Activated CD8-positive, alpha-beta T cell treated with anti-CD3 and anti-CD28 coated beads for 36 hours (primary cell): ENCODE data around the gene STARD8. TPM values are rescaled to one million over a fixed set of nuclear protein-coding genes. Genes with fewer than 3 reads are reported as not detected.

Experiments
- ATAC-seq: fragments of 200-7000 bp; cut with Tn5 transposase; one replicate; pipeline ENCODE4 v1.10.0; 2021; ENCODE audit warnings: mild to moderate bottlenecking, moderate library complexity
- CTCF ChIA-PET: fragments of 350-600 bp; sonication (Branson Sonifier 250); formaldehyde crosslinking; loops from one replicate; lab custom pipeline; 2021; ENCODE audit warnings: antibody characterized with exemption; lab: Charles Lee
- POLR2A ChIA-PET: fragments of 350-600 bp; sonication (Branson Sonifier 250); formaldehyde crosslinking; loops from one replicate; lab custom pipeline; 2021; ENCODE audit warnings: antibody characterized with exemption; lab: Charles Lee
- DNase-seq: peaks from one replicate; pipeline ENCODE4 v3.0.0-alpha.2; 2020
- H3K27ac Mint-ChIP-seq: one replicate; pipeline ENCODE4 v1.8.0; 2021; ENCODE audit warnings: mild to moderate bottlenecking, mixed read lengths
- H3K27me3 Mint-ChIP-seq: one replicate; pipeline ENCODE4 v1.8.0; 2021; ENCODE audit warnings: mixed read lengths
- H3K36me3 Mint-ChIP-seq: one replicate; pipeline ENCODE4 v1.8.0; 2021; ENCODE audit warnings: low read depth, mixed read lengths
- H3K4me1 Mint-ChIP-seq: one replicate; pipeline ENCODE4 v1.8.0; 2021; ENCODE audit warnings: low read depth, mixed read lengths
- H3K4me3 Mint-ChIP-seq: one replicate; pipeline ENCODE4 v1.8.0; 2021; ENCODE audit warnings: mild to moderate bottlenecking, moderate library complexity, mixed read lengths
- H3K9me3 Mint-ChIP-seq: one replicate; pipeline ENCODE4 v1.8.0; 2021; ENCODE audit warnings: mixed read lengths
- CTCF ChIP-seq: fragments of 200-600 bp; IDR thresholded peaks from one replicate; pipeline ENCODE4 v1.8.0; 2022; ENCODE audit warnings: antibody characterized with exemption, mild to moderate bottlenecking
- intact Hi-C: fragments of 100-400 bp; cut with micrococcal nuclease; formaldehyde crosslinking; loops from one replicate; pipeline ENCODE4 v1.10.0; 2022
- total RNA-seq, 2 experiments: library from RNA; stranded (reverse); gene quantifications; one replicate each; pipeline ENCODE4 v1.2.3, GENCODE V29; 2021

STARD8 gene
- total RNA-seq, 2 experiments from 2014 or later, result 0.36 to 0.38 TPM

GRCh38 chrX:68757331-68757730, 109.9 kb downstream of the STARD8 start:
- no peaks in the 10 kb centered on the region for H3K9me3 Mint-ChIP-seq
- CTCF ChIA-PET, result no interaction called here
- no peak overlapping the region for H3K27ac Mint-ChIP-seq
- H3K4me3 Mint-ChIP-seq, result no peak overlapping the region
- H3K27me3 Mint-ChIP-seq, result no peaks in the 10 kb centered on the region
- H3K36me3 Mint-ChIP-seq, result no peaks in the 10 kb centered on the region
- no peaks in the 10 kb centered on the region for H3K4me1 Mint-ChIP-seq
- POLR2A ChIA-PET, result no interaction called here
- no peak for DNase-seq
- intact Hi-C loops, result no loop called here
- ATAC-seq, result no peak
- no peak for TF ChIP-seq CTCF

GRCh38 chrX:68757731-68758130, 110.3 kb downstream of the STARD8 start:
- DNase-seq (no peak), ATAC-seq (no peak)
- Mint-ChIP-seq H3K9me3 (no peaks in the 10 kb centered on the region), H3K4me1 (no peaks in the 10 kb centered on the region), H3K36me3 (no peaks in the 10 kb centered on the region), H3K4me3 (no peak overlapping the region), H3K27ac (no peak overlapping the region), H3K27me3 (no peaks in the 10 kb centered on the region)
- ChIA-PET POLR2A (no interaction called here), CTCF (no interaction called here)
- no peak for TF ChIP-seq CTCF
- intact Hi-C loops, result no loop called here

GRCh38 chrX:68758671-68759070, 111.2 kb downstream of the STARD8 start:
- POLR2A ChIA-PET, result no interaction called here
- ATAC-seq (no peak), DNase-seq (no peak)
- intact Hi-C loops, result no loop called here
- no peak overlapping the region for H3K27ac Mint-ChIP-seq
- H3K4me1 Mint-ChIP-seq, result no peaks in the 10 kb centered on the region
- CTCF ChIA-PET, result no interaction called here
- H3K36me3 Mint-ChIP-seq, result no peaks in the 10 kb centered on the region
- no peaks in the 10 kb centered on the region for H3K9me3 Mint-ChIP-seq
- H3K27me3 Mint-ChIP-seq, result no peaks in the 10 kb centered on the region
- no peak for TF ChIP-seq CTCF
- no peak overlapping the region for H3K4me3 Mint-ChIP-seq

GRCh38 chrX:68761086-68761485, 113.6 kb downstream of the STARD8 start:
- ATAC-seq (no peak), DNase-seq (no peak)
- Mint-ChIP-seq H3K9me3 (no peaks in the 10 kb centered on the region), H3K4me1 (no peaks in the 10 kb centered on the region), H3K36me3 (no peaks in the 10 kb centered on the region), H3K4me3 (no peak overlapping the region), H3K27ac (no peak overlapping the region), H3K27me3 (no peaks in the 10 kb centered on the region)
- CTCF ChIA-PET, result no interaction called here
- POLR2A ChIA-PET, result no interaction called here
- no peak for TF ChIP-seq CTCF
- intact Hi-C loops, result no loop called here

GRCh38 chrX:68762766-68763165, 115.3 kb downstream of the STARD8 start:
- ChIA-PET POLR2A (no interaction called here), CTCF (no interaction called here)
- no peak for TF ChIP-seq CTCF
- no peak overlapping the region for H3K4me3 Mint-ChIP-seq
- intact Hi-C loops, result no loop called here
- no peaks in the 10 kb centered on the region for H3K36me3 Mint-ChIP-seq
- DNase-seq (no peak), ATAC-seq (no peak)
- no peaks in the 10 kb centered on the region for H3K9me3 Mint-ChIP-seq
- no peak overlapping the region for H3K27ac Mint-ChIP-seq
- no peaks in the 10 kb centered on the region for H3K4me1 Mint-ChIP-seq
- no peaks in the 10 kb centered on the region for H3K27me3 Mint-ChIP-seq
